Smooth muscle cell (in vitro differentiated cells): ENCODE data around the gene GLI3. TPM values are rescaled to one million over a fixed set of nuclear protein-coding genes. Genes with fewer than 3 reads are reported as not detected.
A peak's percentile ranks its signal among the peaks of the same experiment; 100 is the strongest.

ENCODE experiments used
- DNase-seq: peaks from one replicate; lab custom pipeline; 2025; ENCODE audit not compliant: unreplicated experiment; lab: John Stamatoyannopoulos, UW
- H2AFZ ChIP-seq: fragments of 200-600 bp; sonication (generic); 2 replicates; pipeline ENCODE4 v1.6.0; 2016; ENCODE audit warnings: antibody characterized with exemption, low read depth, mild to moderate bottlenecking
- H3F3A ChIP-seq: fragments of 200-600 bp; sonication (generic); 2 replicates; pipeline ENCODE4 v1.6.0; 2017; ENCODE audit warnings: antibody characterized with exemption, low read depth
- H3K27ac ChIP-seq: fragments of 200-600 bp; sonication (generic); 2 replicates; pipeline ENCODE4 v1.5.1; 2016; ENCODE audit warnings: low read depth, mild to moderate bottlenecking
- H3K27me3 ChIP-seq: fragments of 200-600 bp; sonication (generic); 2 replicates; pipeline ENCODE4 v1.6.1; 2016; ENCODE audit warnings: low read depth, mild to moderate bottlenecking
- H3K36me3 ChIP-seq: fragments of 200-600 bp; sonication (generic); 2 replicates; pipeline ENCODE4 v1.5.1; 2016; ENCODE audit warnings: low read depth
- H3K4me1 ChIP-seq: fragments of 200-600 bp; sonication (generic); 2 replicates; pipeline ENCODE4 v1.5.1; 2016; ENCODE audit warnings: low read depth
- H3K4me2 ChIP-seq: fragments of 200-600 bp; sonication (generic); 2 replicates; pipeline ENCODE4 v1.6.0; 2016; ENCODE audit warnings: mild to moderate bottlenecking
- H3K4me3 ChIP-seq: fragments of 200-600 bp; sonication (generic); 2 replicates; pipeline ENCODE4 v1.5.1; 2016; ENCODE audit warnings: mild to moderate bottlenecking
- H3K79me2 ChIP-seq: fragments of 200-600 bp; sonication (generic); 2 replicates; pipeline ENCODE4 v1.6.0; 2016; ENCODE audit warnings: low read depth, mild to moderate bottlenecking
- H3K9ac ChIP-seq: fragments of 200-600 bp; sonication (generic); 2 replicates; pipeline ENCODE4 v1.6.0; 2016; ENCODE audit warnings: low read depth
- H3K9me3 ChIP-seq: fragments of 200-600 bp; sonication (generic); replicated peaks from 2 replicates; pipeline ENCODE4 v1.5.1; 2016; ENCODE audit warnings: low read depth
- H4K20me1 ChIP-seq: fragments of 200-600 bp; sonication (generic); 2 replicates; pipeline ENCODE4 v1.6.0; 2016; ENCODE audit warnings: low read depth
- CTCF ChIP-seq: fragments of 200-600 bp; sonication (generic); IDR thresholded peaks from 2 replicates; pipeline ENCODE4 v1.5.1; 2017; ENCODE audit warnings: borderline replicate concordance, mild to moderate bottlenecking, antibody characterized with exemption; ENCODE audit not compliant: insufficient read depth, poor library complexity, severe bottlenecking
- WGBS: methylation state at CpG from one replicate; pipeline ENCODE4 v1.1.7; 2016; ENCODE audit warnings: low lambda C conversion rate; 5-methylcytosine and 5-hydroxymethylcytosine counted together
- polyA plus RNA-seq: library from polyadenylated mRNA; unstranded; fragments of >200 nt; fragmentation: Nextera tagmentation; extraction: Ambion mirVana; gene quantifications from 2 replicates; pipeline ENCODE4 v1.2.1, GENCODE V29; 2016
- total RNA-seq: library from RNA; depleted of rRNA; stranded (reverse); fragments of >200 nt; gene quantifications from 2 replicates; pipeline ENCODE4 v1.2.3, GENCODE V29; 2014

Gene GLI3
- total and polyA plus RNA-seq, 2 experiments from 2014 or later: 31.1 to 70.4 TPM

- H3K27me3 ChIP-seq: no peaks in the 10 kb centered on the region
- WGBS: 40% methylated on average over 5 of the region's 5 CpGs
- peaks cover 20% of the 10 kb centered on the region for H3K4me1 ChIP-seq
- TF ChIP-seq CTCF: no peak
- H3F3A ChIP-seq: peaks cover 25% of the 10 kb centered on the region
- no peaks in the 10 kb centered on the region for H3K9me3 ChIP-seq
- no peaks in the 10 kb centered on the region for H3K79me2 ChIP-seq
- DNase-seq: no peak
- H3K4me3 ChIP-seq: no peak overlapping the region
- peak overlapping the region; percentile 18 for H3K4me2 ChIP-seq
- no peak overlapping the region for H2AFZ ChIP-seq
- no peaks in the 10 kb centered on the region for H4K20me1 ChIP-seq
- peak overlapping the region; percentile 87 for H3K27ac ChIP-seq
- H3K36me3 ChIP-seq: no peaks in the 10 kb centered on the region
- no peak overlapping the region for H3K9ac ChIP-seq
Observed at GRCh38 chr7:41918597-41918996, 318.4 kb downstream of the GLI3 start.

- Histone ChIP-seq H3F3A (peaks cover 16% of the 10 kb centered on the region), H3K4me2 (peak overlapping the region; percentile 48), H3K4me3 (no peak overlapping the region), H3K9ac (no peak overlapping the region), H2AFZ (no peak overlapping the region), H3K4me1 (peaks cover 20% of the 10 kb centered on the region), H3K27me3 (no peaks in the 10 kb centered on the region), H3K27ac (peak overlapping the region; percentile 87), H4K20me1 (no peaks in the 10 kb centered on the region), H3K36me3 (no peaks in the 10 kb centered on the region), H3K9me3 (no peaks in the 10 kb centered on the region), H3K79me2 (no peaks in the 10 kb centered on the region)
- TF ChIP-seq CTCF: no peak
- 3% methylated on average over 5 of the region's 5 CpGs for WGBS
- DNase-seq: no peak
Observed at GRCh38 chr7:41916450-41916927, 320.5 kb downstream of the GLI3 start.

- H3K27ac ChIP-seq: peak overlapping the region; percentile 87
- no peak for TF ChIP-seq CTCF
- no peaks in the 10 kb centered on the region for H3K36me3 ChIP-seq
- H3K4me3 ChIP-seq: no peak overlapping the region
- H3K4me2 ChIP-seq: peak overlapping the region; percentile 15
- WGBS: 100% methylated on average over 1 of the region's 1 CpG
- no peaks in the 10 kb centered on the region for H3K27me3 ChIP-seq
- no peaks in the 10 kb centered on the region for H4K20me1 ChIP-seq
- H3K79me2 ChIP-seq: no peaks in the 10 kb centered on the region
- no peak overlapping the region for H2AFZ ChIP-seq
- peaks cover 20% of the 10 kb centered on the region for H3K4me1 ChIP-seq
- no peak overlapping the region for H3K9ac ChIP-seq
- H3K9me3 ChIP-seq: no peaks in the 10 kb centered on the region
- peaks cover 11% of the 10 kb centered on the region for H3F3A ChIP-seq
- DNase-seq: no peak
Observed at GRCh38 chr7:41915871-41916270, 321.1 kb downstream of the GLI3 start.

GRCh38 chr7:41912851-41913567, 324.0 kb downstream of the GLI3 start:
- Histone ChIP-seq H3K36me3 (no peaks in the 10 kb centered on the region), H3K4me2 (no peak overlapping the region), H3K27me3 (no peaks in the 10 kb centered on the region), H3K9ac (no peak overlapping the region), H3K4me3 (no peak overlapping the region), H4K20me1 (no peaks in the 10 kb centered on the region), H2AFZ (no peak overlapping the region), H3K9me3 (no peaks in the 10 kb centered on the region), H3K27ac (no peak overlapping the region), H3F3A (peaks cover 6% of the 10 kb centered on the region), H3K79me2 (no peaks in the 10 kb centered on the region), H3K4me1 (peaks cover 20% of the 10 kb centered on the region)
- no peak for TF ChIP-seq CTCF
- no peak for DNase-seq
- 84% methylated on average over 6 of the region's 6 CpGs for WGBS
